ENCODE results near the gene SKAP1.
"Not testable (repeated sequence)": the region's sequence is repeated elsewhere in the genome, so short reads cannot be mapped to it uniquely, and the experiment has no call there.

Gene SKAP1

GRCh38 chr17:48285614-48286013 is 144.4 kb downstream of the SKAP1 start:
- no peak for DNase-seq (ENCODE audit: low read depth in 2 of 2)

- DNase-seq (ENCODE audit: low read depth in 2 of 2) = no peak
Measured at GRCh38 chr17:48283907-48284306, 146.1 kb downstream of the SKAP1 start.

- DNase-seq (ENCODE audit: low read depth in 2 of 2) = no peak
Measured at GRCh38 chr17:48283411-48283810, 146.6 kb downstream of the SKAP1 start.

DNA sequence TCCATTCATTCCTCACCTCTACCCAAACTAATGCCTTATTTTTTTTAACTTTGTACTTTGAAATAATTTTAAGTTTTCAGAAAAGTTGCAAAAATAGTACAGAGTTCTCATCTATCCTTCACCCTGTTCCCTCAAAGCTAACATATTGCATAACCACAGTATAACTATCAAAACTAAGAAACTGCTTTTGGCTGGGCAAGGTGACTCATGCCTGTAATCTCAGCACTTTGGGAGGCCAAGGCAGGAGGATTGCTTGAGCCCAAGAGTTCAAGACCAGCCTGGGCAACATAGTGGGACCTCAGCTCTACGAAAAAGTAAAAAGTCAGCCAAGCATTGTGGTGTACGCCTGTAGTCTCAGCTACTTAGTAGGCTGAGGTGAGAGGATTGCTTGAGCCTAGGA is 147.7 kb downstream of the SKAP1 start:
- DNase-seq (ENCODE audit: low read depth in 2 of 2) = no peak

GRCh38 chr17:48278760-48279491 is 151.1 kb downstream of the SKAP1 start:
- no peak for DNase-seq (ENCODE audit: low read depth in 2 of 2)

- no peak for DNase-seq (ENCODE audit: low read depth in 2 of 2)
Measured at GRCh38 chr17:48276776-48277175, 153.2 kb downstream of the SKAP1 start.

DNA sequence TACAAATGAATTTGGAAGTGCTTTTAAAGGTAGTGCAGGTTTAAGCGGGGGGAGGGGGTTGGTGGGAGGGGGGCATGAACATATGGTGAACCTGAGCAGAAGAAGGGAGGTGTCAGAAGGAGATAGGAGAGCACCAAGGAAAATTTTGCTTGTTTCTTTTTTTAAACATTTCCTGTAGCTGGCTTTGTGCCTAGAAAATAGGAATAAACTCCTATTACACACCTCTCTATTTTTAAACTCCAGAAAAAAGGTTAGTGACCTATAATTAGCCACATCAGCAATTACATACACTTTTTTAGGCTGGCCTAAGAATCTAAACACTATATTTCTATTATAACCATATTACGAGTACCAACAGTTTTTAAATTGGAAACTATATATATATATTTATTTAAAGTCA is 159.1 kb downstream of the SKAP1 start:
- no peak for DNase-seq (ENCODE audit: low read depth in 2 of 2)

- no peak for DNase-seq (ENCODE audit: low read depth in 2 of 2)
Measured at GRCh38 chr17:48269209-48269608, 160.8 kb downstream of the SKAP1 start.

DNA sequence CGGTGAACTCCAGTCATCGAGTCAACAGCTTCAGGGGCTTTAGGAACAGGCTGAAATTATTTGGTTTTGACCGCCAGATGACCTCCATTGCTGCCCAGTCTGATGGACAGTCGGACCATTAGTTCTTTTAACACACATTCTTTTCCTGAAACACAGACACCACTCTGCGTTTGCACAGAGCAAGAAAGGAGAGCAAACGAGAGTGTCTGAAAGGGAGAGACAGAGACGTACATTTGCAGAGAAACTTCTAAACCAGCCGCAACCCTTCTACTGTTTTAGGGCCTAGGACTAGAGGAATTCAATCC is 166.3 kb downstream of the SKAP1 start:
- DNase-seq (ENCODE audit: low read depth in 2 of 2) = no peak

- DNase-seq (ENCODE audit: low read depth in 2 of 2) = no peak
Measured at GRCh38 chr17:48262982-48263730, 166.9 kb downstream of the SKAP1 start.

- no peak for DNase-seq (ENCODE audit: low read depth in 2 of 2)
Measured at GRCh38 chr17:48261297-48261880, 168.6 kb downstream of the SKAP1 start.

DNA sequence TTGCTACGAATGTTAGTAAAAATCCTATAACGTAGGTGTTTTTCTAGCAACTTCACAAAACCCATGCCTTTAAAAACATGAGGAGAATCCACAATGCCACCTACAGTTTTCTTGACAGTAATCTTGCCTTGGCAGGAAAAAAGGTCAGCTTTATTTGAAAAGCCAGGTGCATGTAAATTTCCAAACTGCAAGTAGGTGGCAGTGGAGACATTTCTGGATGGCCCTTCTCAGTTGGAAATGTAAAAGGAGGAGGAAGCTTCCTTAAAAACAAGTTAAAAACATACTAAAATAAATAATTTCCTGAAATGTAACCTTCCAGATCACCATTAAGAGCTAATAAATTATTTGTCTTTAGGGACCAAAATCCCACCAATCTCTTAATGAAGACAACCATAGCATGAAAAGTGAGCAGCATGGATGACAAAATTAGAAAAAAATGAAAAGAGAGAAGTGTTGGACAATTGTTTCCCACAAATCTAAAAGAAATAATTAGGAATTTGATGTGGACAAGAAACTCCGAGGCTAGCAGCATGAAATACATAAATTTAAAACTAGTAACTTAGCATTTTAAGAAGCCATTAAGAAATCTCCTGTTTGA is 170.2 kb downstream of the SKAP1 start:
- no peak for DNase-seq (ENCODE audit: low read depth in 2 of 2)

GRCh38 chr17:48258331-48258730 is 171.7 kb downstream of the SKAP1 start:
- no peak for DNase-seq (ENCODE audit: low read depth in 2 of 2)

GRCh38 chr17:48255759-48256158 is 174.3 kb downstream of the SKAP1 start:
- DNase-seq (ENCODE audit: low read depth in 2 of 2) = no peak

DNA sequence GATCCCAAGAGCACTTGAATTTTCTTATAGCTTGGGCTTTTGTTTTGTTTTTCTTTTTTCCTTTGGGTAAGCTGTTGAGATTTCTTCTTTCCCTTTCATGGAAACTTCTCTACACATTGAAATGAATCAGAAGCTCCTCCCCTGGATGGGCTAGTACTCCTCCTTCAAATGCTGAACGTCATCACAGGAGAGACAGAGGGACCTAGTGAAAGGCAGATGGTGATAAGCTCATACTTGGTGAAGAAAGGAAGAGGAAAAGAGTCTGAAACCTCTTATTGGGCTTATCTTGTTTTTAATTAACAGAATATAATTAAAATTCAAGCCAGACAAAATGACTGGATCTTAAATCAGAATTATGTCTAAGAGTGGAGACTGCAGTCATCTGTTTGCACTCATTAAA is 175.1 kb downstream of the SKAP1 start:
- no peak for DNase-seq (ENCODE audit: low read depth in 2 of 2)

DNA sequence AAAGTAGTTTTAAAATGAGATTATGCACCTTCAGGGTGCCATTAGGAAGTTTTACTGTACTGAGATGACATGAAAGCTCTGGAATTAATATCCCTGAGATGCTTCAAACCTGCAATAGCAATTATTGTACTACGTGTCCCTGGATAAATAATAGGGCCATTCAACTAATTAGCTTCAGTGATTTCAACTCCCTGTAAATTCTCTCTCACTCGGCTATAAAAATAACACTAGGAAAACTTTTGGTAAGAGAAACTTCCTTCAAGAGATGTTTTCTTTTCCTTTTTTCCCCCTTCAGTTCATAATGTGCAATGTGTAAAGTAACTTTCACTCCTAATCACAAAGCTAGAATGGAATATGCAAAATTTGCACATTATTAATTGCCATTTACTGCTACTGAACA is 176.0 kb downstream of the SKAP1 start:
- no peak for DNase-seq (ENCODE audit: low read depth in 2 of 2)

DNA sequence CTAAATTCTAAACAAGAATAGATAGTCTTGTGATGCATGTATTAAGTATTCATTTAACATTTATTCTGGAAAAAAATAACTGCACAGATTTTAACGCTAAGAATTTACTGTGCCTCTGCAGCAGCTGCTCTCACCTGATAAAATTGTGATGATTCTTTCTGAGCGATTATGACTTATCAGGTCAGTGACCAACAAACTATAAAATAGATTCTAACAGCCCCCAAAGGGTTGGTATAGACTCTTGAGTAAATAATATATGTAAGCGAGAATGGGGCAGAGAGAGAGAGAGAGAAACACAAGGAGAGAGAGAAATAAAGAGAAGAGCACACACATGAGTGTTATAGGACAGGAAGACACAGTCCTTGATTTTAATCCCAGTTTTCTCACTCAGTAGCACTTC is 178.1 kb downstream of the SKAP1 start:
- DNase-seq (ENCODE audit: low read depth in 2 of 2) = no peak

DNA sequence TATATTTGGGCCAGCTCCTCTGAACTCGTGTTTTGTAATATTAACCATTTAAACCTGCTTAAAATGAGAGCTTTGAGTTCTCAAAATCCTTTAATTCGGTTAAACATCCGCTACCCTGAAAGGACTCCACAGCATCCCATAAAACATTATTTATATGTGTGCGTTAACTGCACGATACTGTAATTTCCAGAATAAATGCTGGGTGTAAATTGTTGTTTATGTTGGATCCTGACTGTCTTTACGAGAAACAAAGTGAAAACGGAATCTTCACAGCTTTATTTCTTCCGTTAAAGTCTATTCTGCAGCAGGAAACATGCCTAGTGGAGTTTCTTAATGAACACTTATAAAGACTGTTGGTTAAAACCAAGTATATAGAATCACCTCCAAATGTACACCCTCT is 179.1 kb downstream of the SKAP1 start:
- DNase-seq (ENCODE audit: low read depth in 2 of 2) = no peak

- DNase-seq (ENCODE audit: low read depth in 2 of 2) = not testable (repeated sequence)
Measured at GRCh38 chr17:48250059-48250458, 180.0 kb downstream of the SKAP1 start.

- no peak for DNase-seq (ENCODE audit: low read depth in 2 of 2)
Measured at GRCh38 chr17:48247603-48248002, 182.4 kb downstream of the SKAP1 start.

- DNase-seq (ENCODE audit: low read depth in 2 of 2) = no peak
Measured at GRCh38 chr17:48247038-48247437, 183.0 kb downstream of the SKAP1 start.

DNA sequence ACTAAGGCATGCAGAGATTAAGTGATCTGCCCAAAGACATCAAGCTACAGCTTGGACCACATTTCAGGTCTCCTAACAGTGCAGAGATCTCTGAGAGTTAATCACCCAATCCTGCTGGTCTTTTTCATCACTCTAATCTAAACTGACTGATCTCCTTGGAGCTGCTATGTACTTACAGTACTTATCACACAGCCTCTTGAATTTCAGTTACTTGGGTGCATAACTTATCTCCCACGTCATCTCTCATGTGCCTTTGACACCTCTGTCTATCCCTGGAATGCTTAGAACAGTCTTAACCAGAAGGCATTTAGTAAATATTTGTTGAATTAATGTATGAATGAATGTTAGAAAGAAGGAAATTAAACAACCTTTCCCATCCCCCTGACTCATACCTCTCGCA is 183.4 kb downstream of the SKAP1 start:
- no peak for DNase-seq (ENCODE audit: low read depth in 2 of 2)

Measured in stimulated activated CD8-positive, alpha-beta memory T cell treated with anti-CD3 and anti-CD28 coated beads, Interleukin-15, amount 100 ng/mL, for 48 hours (primary cell).